Astrocyte (in vitro differentiated cells and primary cell): ENCODE results near the gene NRBP1.

ENCODE experiments used
- CTCF ChIP-seq: IDR thresholded peaks from 2 replicates; pipeline ENCODE4 v1.5.1; 2011; ENCODE audit warnings: low read depth, mild to moderate bottlenecking, inconsistent platforms, low read length, moderate library complexity; ENCODE audit not compliant: insufficient read depth
- EZH2 ChIP-seq: IDR thresholded peaks from 2 replicates; pipeline ENCODE4 v1.6.1; 2012; ENCODE audit warnings: mild to moderate bottlenecking, low read length, inconsistent platforms; ENCODE audit not compliant: insufficient read depth

DNA sequence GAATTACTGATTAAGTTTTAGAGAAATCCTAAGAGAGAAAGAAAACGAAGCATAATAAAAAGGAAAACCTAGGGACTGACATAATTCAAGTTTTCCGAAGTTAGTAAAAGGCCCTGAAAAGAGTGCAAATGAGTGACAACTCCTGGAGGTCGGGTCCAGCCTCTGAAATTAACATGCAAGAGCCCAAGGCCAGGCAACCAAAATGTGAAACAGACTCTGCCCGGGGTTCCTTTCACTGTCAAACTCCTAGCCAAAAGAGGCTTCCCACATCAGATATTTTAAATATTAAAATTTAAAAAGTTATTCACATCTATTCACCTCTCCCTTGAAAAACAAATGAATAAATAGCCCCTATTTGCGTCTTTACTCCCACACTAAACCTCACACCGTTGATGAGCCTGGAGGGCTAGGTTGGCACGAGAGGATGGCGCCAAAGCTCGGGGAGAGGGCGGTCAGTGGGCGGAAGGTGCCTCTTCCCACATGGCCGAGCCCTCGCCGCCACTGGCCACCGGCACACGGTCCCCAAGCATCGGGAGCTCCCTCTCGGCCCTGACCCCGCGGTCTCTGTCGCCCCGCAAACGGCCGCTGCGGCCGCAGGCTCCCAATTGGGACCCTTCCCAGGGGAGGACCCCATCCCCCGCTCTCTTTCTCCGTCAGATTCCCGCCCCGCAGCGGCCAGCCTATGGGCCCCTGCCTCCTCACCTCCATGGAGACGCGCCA, 19.7 kb upstream of the NRBP1 start:
- TF ChIP-seq CTCF, result no peak
- TF ChIP-seq EZH2, result no peak
